D721Med (cell line): ENCODE results near the gene VAV1.

Experiments
- DNase-seq: peaks from one replicate; pipeline ENCODE4 v3.0.0; 2011; ENCODE audit warnings: low spot score; ENCODE audit not compliant: insufficient read length
- FAIRE-seq: peaks from 2 replicates; lab custom pipeline; 2011; peaks lifted over from hg19 to GRCh38; lab: Jason Lieb, UNC
- TF ChIP-seq, protein P1 (sequence below): IDR thresholded peaks from 2 replicates; pipeline ENCODE4 v1.5.1; 2012; ENCODE audit warnings: mild to moderate bottlenecking, control low read depth; ENCODE audit not compliant: insufficient read depth; ENCODE audit errors: missing control alignments

VAV1 gene, protein sequence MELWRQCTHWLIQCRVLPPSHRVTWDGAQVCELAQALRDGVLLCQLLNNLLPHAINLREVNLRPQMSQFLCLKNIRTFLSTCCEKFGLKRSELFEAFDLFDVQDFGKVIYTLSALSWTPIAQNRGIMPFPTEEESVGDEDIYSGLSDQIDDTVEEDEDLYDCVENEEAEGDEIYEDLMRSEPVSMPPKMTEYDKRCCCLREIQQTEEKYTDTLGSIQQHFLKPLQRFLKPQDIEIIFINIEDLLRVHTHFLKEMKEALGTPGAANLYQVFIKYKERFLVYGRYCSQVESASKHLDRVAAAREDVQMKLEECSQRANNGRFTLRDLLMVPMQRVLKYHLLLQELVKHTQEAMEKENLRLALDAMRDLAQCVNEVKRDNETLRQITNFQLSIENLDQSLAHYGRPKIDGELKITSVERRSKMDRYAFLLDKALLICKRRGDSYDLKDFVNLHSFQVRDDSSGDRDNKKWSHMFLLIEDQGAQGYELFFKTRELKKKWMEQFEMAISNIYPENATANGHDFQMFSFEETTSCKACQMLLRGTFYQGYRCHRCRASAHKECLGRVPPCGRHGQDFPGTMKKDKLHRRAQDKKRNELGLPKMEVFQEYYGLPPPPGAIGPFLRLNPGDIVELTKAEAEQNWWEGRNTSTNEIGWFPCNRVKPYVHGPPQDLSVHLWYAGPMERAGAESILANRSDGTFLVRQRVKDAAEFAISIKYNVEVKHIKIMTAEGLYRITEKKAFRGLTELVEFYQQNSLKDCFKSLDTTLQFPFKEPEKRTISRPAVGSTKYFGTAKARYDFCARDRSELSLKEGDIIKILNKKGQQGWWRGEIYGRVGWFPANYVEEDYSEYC

DNA sequence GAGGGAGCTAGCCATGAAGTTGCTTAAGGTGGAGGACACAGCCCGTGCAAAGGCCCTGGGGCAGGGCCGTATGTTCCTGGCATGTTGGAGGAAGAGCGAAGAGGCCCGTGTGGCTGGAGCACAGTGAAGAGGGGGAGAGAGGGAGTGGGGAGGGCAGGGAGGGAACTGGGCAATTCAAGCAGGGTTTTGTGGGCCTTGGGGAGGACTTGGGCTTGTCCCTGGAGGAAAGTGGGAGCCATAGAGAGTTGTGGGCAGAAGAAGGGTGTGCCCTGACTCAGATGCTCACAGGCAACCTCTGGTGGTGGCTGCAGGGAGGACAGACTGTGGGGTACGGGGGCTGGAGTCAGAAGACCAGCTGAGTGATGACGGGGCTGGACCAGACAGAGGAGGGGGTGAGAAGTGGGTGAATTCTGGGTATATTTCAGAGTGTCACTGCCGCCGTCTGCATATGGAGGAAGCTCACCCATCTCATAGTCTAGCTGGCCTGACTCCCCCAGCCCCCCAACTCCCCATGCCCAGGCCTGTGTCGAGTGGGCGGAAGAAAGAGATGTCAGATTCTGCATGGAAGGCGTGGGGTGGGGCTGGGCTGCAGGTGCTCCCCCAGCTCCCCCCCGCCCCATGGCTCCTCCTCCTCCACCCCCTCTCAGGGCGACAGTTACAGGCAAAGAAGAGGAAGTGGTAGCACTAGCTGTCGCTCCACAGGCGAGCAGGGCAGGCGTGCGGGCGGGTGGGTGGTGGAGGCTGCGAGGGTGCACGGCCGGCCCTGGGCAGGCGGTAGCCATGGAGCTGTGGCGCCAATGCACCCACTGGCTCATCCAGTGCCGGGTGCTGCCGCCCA, at the start of gene VAV1:
Gene VAV1 (plus strand): TSS at position 681 of the 838 bp plus-strand sequence. CDS start 100 bp downstream, at position 781.
- no peak for DNase-seq
- no peak for FAIRE-seq
- TF ChIP-seq, protein P1, sequence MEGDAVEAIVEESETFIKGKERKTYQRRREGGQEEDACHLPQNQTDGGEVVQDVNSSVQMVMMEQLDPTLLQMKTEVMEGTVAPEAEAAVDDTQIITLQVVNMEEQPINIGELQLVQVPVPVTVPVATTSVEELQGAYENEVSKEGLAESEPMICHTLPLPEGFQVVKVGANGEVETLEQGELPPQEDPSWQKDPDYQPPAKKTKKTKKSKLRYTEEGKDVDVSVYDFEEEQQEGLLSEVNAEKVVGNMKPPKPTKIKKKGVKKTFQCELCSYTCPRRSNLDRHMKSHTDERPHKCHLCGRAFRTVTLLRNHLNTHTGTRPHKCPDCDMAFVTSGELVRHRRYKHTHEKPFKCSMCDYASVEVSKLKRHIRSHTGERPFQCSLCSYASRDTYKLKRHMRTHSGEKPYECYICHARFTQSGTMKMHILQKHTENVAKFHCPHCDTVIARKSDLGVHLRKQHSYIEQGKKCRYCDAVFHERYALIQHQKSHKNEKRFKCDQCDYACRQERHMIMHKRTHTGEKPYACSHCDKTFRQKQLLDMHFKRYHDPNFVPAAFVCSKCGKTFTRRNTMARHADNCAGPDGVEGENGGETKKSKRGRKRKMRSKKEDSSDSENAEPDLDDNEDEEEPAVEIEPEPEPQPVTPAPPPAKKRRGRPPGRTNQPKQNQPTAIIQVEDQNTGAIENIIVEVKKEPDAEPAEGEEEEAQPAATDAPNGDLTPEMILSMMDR, result no peak

DNA sequence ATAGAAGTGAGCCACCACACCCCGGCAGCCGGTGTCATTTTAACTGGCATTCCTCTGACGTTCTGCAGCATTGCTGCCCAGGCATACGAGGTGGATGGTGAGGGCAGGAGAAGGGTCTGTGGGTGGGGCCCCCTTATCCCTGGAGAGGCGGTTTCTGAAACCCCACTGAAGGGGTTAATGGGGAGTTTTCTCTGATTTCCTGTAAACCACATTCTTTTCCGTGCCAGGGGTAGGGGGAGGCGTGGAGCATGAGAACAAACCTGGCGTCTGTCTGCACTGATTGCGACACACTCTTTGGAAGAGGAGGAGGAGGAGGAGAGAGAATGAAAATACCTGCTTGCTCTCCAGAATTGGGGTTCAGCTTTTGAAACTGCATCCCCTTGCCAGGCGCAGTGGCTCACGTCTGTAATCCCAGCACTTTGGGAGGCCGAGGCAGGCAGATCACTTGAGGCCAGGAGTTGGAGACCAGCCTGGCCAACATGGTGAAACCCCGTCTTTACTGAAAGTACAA, 49.3 kb upstream of the VAV1 start:
- FAIRE-seq (no peak), DNase-seq (no peak)
- TF ChIP-seq, protein P1, result no peak

DNA sequence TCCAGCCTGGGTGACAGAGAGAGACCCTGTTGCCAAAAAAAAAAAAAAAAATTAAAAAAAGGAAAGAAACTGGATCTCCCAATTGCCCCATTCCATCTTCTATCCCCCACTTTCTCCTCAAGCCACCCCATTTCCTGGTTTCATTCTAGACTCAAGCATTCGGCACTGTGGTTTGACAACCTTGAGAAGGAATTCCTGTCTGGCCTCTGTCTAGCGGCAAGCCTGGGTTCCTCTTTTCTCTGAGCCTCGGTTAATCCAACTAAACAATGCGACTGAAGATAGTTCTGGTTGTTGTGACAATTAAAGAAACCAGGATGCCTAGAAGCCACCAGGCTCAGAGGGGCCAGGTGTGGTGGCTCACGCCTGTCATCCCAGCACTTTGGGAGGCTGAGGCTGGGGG, 48.8 kb upstream of the VAV1 start:
- FAIRE-seq (no peak), DNase-seq (no peak)
- TF ChIP-seq, protein P1, result no peak

DNA sequence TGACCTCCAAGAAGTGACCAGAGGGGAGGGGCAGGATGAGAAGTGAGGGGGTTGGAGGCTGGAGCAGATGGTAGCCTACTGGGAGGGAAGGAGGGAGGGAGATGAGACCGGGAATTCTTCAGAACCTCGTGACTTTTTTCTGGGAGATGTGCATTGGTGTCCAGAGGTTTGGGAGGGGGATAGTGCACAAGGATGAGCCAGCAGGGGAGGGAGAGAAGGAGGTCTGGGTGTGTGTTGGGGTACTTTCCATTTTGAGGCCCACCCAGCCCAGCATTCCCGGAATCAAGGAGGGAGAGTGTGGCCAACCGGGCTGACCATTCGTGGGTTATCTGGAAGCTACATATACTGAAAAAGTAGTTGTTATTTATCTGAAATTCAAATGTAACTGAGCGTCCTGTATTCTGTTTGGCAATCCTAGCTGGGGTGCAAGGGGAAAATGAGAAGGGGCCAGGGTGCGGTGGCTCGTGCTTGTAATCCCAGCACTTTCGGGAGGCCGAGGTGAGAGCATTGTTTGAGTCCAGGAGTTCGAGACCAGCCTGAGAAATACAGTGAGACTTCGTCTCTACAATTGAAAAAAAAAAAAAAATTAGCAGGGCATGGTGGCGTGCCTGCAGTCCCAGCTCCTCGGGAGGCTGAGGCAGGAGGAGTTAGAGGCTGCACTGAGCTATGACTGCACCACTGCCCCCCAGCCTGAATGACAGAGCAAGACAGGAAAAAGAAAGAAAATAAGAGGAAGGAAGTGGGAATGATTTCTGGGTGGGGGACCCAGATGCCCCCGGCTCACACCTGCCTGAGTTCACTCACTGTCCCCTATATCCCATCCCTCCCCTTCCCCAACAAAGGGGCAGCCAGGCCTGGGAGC, 47.6 kb upstream of the VAV1 start:
- DNase-seq, result no peak
- TF ChIP-seq, protein P1, result no peak
- FAIRE-seq, result no peak

DNA sequence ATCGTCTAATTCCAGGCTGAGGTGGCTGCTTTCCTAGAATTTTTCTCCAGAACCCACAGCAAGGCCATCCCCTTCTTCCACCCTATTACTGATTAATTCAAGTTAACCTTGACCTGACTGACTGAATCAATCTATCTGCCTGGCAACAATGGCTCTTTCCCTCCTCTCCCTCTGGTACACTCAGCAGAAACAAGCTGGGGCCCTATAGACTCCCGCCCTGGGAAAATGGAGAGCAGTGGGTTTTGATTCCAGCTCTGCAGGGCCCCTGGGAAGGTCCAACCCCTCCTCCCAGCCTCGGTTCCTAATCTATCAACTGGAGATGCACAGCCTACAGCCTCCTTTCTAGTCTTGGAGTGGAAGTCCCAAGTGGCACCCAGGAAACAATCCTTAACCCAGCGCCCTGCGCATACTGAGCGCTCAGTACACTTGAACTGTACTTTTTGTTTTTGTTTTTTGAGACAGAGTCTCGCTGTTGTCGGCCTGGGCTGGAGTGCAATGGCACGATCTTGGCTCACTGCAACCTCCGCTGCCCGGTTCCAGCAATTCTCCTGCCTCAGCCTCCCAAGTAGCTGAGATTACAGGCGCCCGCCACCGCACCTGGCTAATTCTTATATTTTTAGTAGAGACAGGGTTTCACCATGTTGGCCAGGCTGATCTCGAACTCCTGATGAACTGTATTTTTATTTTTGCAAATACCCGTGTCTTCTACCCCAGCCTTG, 46.8 kb upstream of the VAV1 start:
- no peak for DNase-seq
- FAIRE-seq, result no peak
- TF ChIP-seq, protein P1, result no peak
